KMS-11 (cell line): ENCODE results near the gene ICOSLG.
"Not testable (repeated sequence)": the region's sequence is repeated elsewhere in the genome, so short reads cannot be mapped to it uniquely, and the experiment has no call there.

Experiments used
- H2AFZ ChIP-seq: fragments of 200-600 bp; sonication (generic); 2 replicates; pipeline ENCODE4 v1.6.1; 2016; ENCODE audit warnings: antibody characterized with exemption, mixed run types, low read depth
- H3K27ac ChIP-seq: fragments of 200-600 bp; sonication (generic); 2 replicates; pipeline ENCODE4 v1.6.1; 2016; ENCODE audit warnings: mild to moderate bottlenecking, mixed run types
- H3K27me3 ChIP-seq: fragments of 200-600 bp; sonication (generic); 2 replicates; pipeline ENCODE4 v1.6.1; 2017; ENCODE audit warnings: mild to moderate bottlenecking, low read depth, mixed run types, moderate library complexity; ENCODE audit not compliant: insufficient read depth
- H3K36me3 ChIP-seq: fragments of 200-600 bp; sonication (generic); 2 replicates; pipeline ENCODE4 v1.6.1; 2017; ENCODE audit warnings: mild to moderate bottlenecking, mixed run types; ENCODE audit not compliant: insufficient read depth
- H3K4me1 ChIP-seq: fragments of 200-600 bp; sonication (generic); 2 replicates; pipeline ENCODE4 v1.6.1; 2016; ENCODE audit warnings: mild to moderate bottlenecking, low read depth, mixed run types; ENCODE audit not compliant: poor library complexity, severe bottlenecking
- H3K4me2 ChIP-seq: fragments of 200-600 bp; sonication (generic); 2 replicates; pipeline ENCODE4 v1.7.0; 2016; ENCODE audit warnings: mild to moderate bottlenecking, mixed run types
- H3K4me3 ChIP-seq: fragments of 200-600 bp; sonication (generic); IDR thresholded peaks from 2 replicates; pipeline ENCODE4 v1.6.1; 2017; ENCODE audit warnings: low read depth, low read length, mixed read lengths; ENCODE audit not compliant: insufficient read depth
- H3K79me2 ChIP-seq: fragments of 200-600 bp; sonication (generic); 2 replicates; pipeline ENCODE4 v1.6.1; 2016; ENCODE audit warnings: low read depth, mixed run types; ENCODE audit not compliant: insufficient read depth
- H3K9ac ChIP-seq: fragments of 200-600 bp; sonication (generic); 2 replicates; pipeline ENCODE4 v1.6.1; 2016; ENCODE audit warnings: mild to moderate bottlenecking, mixed run types
- H4K20me1 ChIP-seq: fragments of 200-600 bp; sonication (generic); 2 replicates; pipeline ENCODE4 v1.6.1; 2016; ENCODE audit warnings: mild to moderate bottlenecking, mixed run types; ENCODE audit not compliant: insufficient read depth

The ICOSLG gene

GRCh38 chr21:44240353-44240752 is 390 bp downstream of the ICOSLG start:
- not testable (repeated sequence) for H4K20me1 ChIP-seq, H2AFZ ChIP-seq, H3K79me2 ChIP-seq, H3K4me3 ChIP-seq, H3K36me3 ChIP-seq, H3K9ac ChIP-seq, H3K27ac ChIP-seq, H3K4me2 ChIP-seq, H3K4me1 ChIP-seq, H3K27me3 ChIP-seq

GRCh38 chr21:44229561-44229960 is 11.2 kb downstream of the ICOSLG start:
- not testable (repeated sequence) for H3K79me2 ChIP-seq, H3K4me3 ChIP-seq, H3K36me3 ChIP-seq, H2AFZ ChIP-seq, H3K4me1 ChIP-seq, H4K20me1 ChIP-seq, H3K4me2 ChIP-seq, H3K27me3 ChIP-seq, H3K9ac ChIP-seq, H3K27ac ChIP-seq

DNA sequence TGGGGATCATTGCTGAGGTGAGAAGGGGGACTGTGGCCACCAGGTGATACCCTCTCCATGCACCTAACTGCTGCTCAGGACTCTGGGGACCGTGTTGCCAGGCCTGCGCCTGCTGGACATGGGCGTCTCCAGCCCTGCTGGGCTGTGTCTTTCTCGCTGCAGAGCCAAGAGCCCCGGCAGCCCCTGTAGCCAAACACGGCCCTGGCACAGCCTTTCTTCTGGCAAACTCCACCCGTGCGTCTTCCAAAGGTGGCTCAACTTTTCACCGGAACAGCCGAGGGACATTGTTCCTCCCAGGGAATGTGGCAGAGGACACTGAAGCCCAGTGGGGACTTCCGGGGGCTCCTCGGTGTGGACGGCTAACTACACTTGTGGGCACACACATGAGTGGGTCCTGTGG is 12.6 kb downstream of the ICOSLG start:
- not testable (repeated sequence) for H2AFZ ChIP-seq, H3K4me1 ChIP-seq, H3K9ac ChIP-seq, H3K4me2 ChIP-seq, H3K79me2 ChIP-seq, H3K27ac ChIP-seq, H3K4me3 ChIP-seq, H3K27me3 ChIP-seq, H4K20me1 ChIP-seq, H3K36me3 ChIP-seq

DNA sequence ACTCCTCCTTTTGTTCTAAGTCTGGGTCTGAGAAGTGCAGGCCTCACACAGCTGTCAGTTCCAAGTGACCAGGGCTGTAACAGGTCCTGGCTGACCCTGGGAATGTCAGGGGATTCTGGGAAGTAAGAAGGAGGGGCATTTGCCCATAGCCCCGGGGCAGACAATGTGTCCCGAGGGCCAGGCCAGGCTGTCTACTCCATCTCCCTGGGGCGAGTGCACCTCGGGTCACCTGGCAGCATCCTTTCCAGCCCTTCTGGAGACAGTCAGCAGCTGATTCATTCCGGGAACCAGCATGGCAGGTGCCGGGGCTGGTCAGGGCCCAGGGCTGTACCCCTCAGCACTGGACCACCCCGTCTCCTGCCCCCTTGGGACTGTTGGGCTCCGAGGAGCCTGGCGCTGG is 13.1 kb downstream of the ICOSLG start:
- not testable (repeated sequence) for H3K4me2 ChIP-seq, H2AFZ ChIP-seq, H4K20me1 ChIP-seq, H3K36me3 ChIP-seq, H3K79me2 ChIP-seq, H3K4me1 ChIP-seq, H3K27ac ChIP-seq, H3K4me3 ChIP-seq, H3K9ac ChIP-seq, H3K27me3 ChIP-seq

DNA sequence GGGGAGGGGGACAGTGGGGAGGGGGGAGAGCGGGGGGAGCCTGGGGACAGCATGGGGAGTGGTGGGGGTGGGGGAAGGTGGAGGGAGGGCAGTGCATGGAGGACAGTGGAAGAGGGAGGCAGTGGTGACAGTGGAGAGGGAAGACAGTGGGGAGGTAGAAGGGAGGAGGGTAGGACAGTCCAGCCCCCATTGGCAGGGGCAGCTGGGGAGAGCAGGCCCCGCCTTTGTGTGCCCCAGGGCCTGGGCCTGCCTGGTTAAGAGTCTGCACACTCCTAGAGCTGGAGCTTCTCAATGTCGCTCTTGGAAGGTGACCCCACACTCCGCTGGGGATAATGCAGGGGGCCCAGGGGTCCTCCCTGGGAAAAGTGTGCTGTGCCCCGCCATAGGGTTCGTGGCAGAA is 15.1 kb downstream of the ICOSLG start:
- not testable (repeated sequence) for H2AFZ ChIP-seq, H3K27ac ChIP-seq, H4K20me1 ChIP-seq, H3K27me3 ChIP-seq, H3K4me1 ChIP-seq, H3K9ac ChIP-seq, H3K79me2 ChIP-seq, H3K4me2 ChIP-seq, H3K4me3 ChIP-seq, H3K36me3 ChIP-seq

DNA sequence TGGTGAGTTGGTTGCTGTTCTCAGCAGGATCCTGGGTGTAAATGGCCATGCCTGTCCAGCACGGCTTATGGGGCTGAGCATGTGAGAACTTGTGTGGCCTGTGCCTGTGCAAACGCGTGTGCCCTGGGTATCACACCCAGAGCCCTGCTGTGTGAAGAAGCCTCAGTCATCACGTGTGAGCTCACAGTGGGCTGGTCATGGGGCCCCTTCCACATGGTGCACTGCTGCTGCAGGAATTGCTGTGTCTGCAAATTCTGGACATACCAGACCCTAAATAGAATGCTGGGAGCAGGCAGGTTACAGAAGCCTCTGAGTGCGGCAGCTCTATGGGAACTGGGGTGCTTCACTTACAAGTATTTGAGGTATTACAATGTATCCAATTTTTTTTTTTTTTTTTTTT is 17.4 kb downstream of the ICOSLG start:
- H3K36me3 ChIP-seq, H3K4me2 ChIP-seq, H3K4me3 ChIP-seq, H3K27ac ChIP-seq, H3K9ac ChIP-seq, H3K79me2 ChIP-seq, H2AFZ ChIP-seq, H3K4me1 ChIP-seq, H3K27me3 ChIP-seq, H4K20me1 ChIP-seq: not testable (repeated sequence)

- H3K4me3 ChIP-seq, H3K79me2 ChIP-seq, H3K4me1 ChIP-seq, H3K36me3 ChIP-seq, H2AFZ ChIP-seq, H4K20me1 ChIP-seq, H3K27ac ChIP-seq, H3K27me3 ChIP-seq, H3K4me2 ChIP-seq, H3K9ac ChIP-seq: not testable (repeated sequence)
Observed at GRCh38 chr21:44220674-44221073, 20.1 kb downstream of the ICOSLG start.

- not testable (repeated sequence) for H3K9ac ChIP-seq, H3K79me2 ChIP-seq, H3K4me3 ChIP-seq, H3K27ac ChIP-seq, H3K36me3 ChIP-seq, H2AFZ ChIP-seq, H3K27me3 ChIP-seq, H4K20me1 ChIP-seq, H3K4me2 ChIP-seq, H3K4me1 ChIP-seq
Observed at GRCh38 chr21:44218461-44218860, 22.3 kb downstream of the ICOSLG start.

- H3K4me2 ChIP-seq = not testable (repeated sequence)
Observed at GRCh38 chr21:44211978-44212377, 28.8 kb downstream of the ICOSLG start.

DNA sequence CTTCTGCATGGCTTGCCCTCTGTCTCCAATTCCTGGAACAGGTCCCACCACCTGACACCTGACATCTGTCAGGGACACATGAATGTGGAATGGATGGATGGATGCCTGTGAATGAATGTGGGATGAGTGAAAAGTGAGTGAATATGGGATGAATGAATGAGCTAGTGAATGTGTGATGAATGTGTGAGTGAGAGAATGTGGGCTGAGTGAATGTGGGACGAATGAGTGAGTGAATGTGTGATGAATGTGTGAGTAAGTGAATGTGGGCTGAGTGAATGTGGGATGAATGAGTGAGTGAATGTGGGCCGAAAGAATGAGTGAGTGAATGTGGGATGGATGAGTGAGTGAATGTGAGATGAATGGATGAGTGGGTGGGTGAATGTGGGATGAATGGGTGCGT is 29.2 kb downstream of the ICOSLG start:
- not testable (repeated sequence) for H3K79me2 ChIP-seq, H3K4me1 ChIP-seq, H3K27me3 ChIP-seq, H3K27ac ChIP-seq, H3K36me3 ChIP-seq, H3K4me3 ChIP-seq, H3K9ac ChIP-seq, H2AFZ ChIP-seq, H4K20me1 ChIP-seq, H3K4me2 ChIP-seq

More at GRCh38 chr21:44211978-44212377, 28.8 kb downstream of the ICOSLG start:
- not testable (repeated sequence) for H4K20me1 ChIP-seq, H3K79me2 ChIP-seq, H3K4me3 ChIP-seq, H3K9ac ChIP-seq, H2AFZ ChIP-seq, H3K27ac ChIP-seq, H3K27me3 ChIP-seq, H3K4me1 ChIP-seq, H3K36me3 ChIP-seq
